Muscle layer of duodenum (tissue), 2 donors: ENCODE data around the gene FAT3.
A peak's percentile ranks its signal among the peaks of the same experiment; 100 is the strongest.

ENCODE experiments used
- H3K27ac ChIP-seq: one replicate; pipeline ENCODE4 v1.7.0; 2013; ENCODE audit warnings: mild to moderate bottlenecking, low read length
- H3K27me3 ChIP-seq: one replicate; pipeline ENCODE4 v1.7.0; 2013; ENCODE audit warnings: low read depth, mild to moderate bottlenecking, control low read depth, low read length
- H3K36me3 ChIP-seq, 2 donors: one replicate each; pipeline ENCODE4 v1.7.0; 2013; ENCODE audit warnings: low read length in 2 of 2, control low read depth in 1 of 2, mild to moderate bottlenecking in 1 of 2; ENCODE audit not compliant: insufficient read depth in 2 of 2, control insufficient read depth in 1 of 2
- H3K4me1 ChIP-seq, 2 donors: one replicate each; pipeline ENCODE4 v1.7.0; 2013; ENCODE audit warnings: low read length in 2 of 2, mild to moderate bottlenecking in 2 of 2, control low read depth in 1 of 2, moderate library complexity in 1 of 2; ENCODE audit not compliant: insufficient read depth in 2 of 2, control insufficient read depth in 1 of 2
- H3K4me3 ChIP-seq, 2 donors: one replicate each; pipeline ENCODE4 v1.7.0; 2013; ENCODE audit warnings: low read length in 2 of 2, low read depth in 1 of 2, mild to moderate bottlenecking in 1 of 2
- H3K9me3 ChIP-seq, 2 donors: one replicate each; pipeline ENCODE4 v1.7.0; 2013; ENCODE audit warnings: low read length in 2 of 2, control low read depth in 1 of 2, mild to moderate bottlenecking in 1 of 2; ENCODE audit not compliant: control insufficient read depth in 1 of 2
- donor health status: healthy.

The FAT3 gene

DNA sequence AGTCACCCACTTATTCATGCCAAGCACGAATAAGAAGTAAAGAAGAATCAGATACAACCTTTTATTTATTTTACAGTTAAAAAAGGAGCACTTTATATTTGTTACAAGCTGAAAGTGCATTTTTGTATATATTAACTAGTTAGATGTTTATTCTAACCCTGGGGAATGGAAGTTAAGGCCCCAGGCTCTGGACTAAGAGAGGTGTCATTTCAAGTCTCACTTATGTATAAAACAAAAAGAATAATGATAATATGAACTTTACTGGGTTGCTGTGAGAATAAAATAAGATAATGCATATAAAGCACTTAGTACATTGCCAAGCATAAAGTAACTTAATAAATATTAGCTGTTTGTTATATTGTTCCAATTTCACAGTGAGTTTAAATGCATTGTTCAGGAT is 12.1 kb upstream of the FAT3 start:
- H3K4me1 ChIP-seq: no peaks in the 10 kb centered on the region
- no peaks in the 10 kb centered on the region for H3K36me3 ChIP-seq
- no peak overlapping the region for H3K27ac ChIP-seq
- no peaks in the 10 kb centered on the region for H3K27me3 ChIP-seq
- no peak overlapping the region for H3K4me3 ChIP-seq
- no peaks in the 10 kb centered on the region for H3K9me3 ChIP-seq

DNA sequence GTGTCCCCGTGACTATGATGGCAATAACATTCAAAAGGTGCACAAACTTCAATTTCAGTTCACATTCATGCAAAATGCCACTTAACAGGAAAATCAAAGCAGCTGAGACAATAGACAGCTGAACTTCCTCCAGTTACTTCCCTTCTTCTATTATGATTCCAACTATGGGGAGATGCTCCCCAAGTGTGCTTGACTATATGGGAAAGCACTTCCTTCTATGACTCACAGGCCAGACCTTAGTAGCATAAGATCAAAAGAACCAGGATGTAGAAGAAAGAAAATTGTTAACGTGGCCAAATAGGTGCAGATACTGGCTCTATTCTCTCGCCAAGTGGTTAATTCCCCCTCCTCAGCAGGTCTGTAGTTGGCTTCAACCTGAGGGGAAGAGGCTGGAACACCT is 7.8 kb upstream of the FAT3 start:
- Histone ChIP-seq H3K4me1 (no peaks in the 10 kb centered on the region), H3K4me3 (no peak overlapping the region), H3K9me3 (no peaks in the 10 kb centered on the region), H3K36me3 (no peaks in the 10 kb centered on the region), H3K27me3 (no peaks in the 10 kb centered on the region), H3K27ac (no peak overlapping the region)

DNA sequence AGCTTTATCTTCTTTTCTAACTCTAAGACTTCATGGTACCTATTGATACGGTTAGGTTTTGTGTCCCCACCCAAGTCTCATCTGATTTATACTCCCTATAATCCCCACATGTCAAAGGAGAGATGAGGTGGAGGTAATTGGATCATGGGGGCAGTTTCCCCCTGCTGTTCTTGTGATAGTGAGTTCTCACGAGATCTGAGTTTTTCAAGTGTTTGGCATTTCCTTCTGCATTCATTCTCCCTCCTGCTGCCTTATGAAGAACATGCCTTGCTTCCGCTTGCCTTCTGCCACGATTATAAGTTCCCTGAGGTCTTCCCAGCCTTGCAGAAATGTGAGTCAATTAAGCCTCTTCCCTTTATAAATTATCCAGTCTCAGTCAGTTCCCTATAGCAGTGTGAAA is 5.1 kb upstream of the FAT3 start:
- H3K4me3 ChIP-seq: no peak overlapping the region
- no peaks in the 10 kb centered on the region for H3K9me3 ChIP-seq
- peaks cover 22% of the 10 kb centered on the region for H3K27me3 ChIP-seq
- no peak overlapping the region for H3K27ac ChIP-seq
- H3K4me1 ChIP-seq: peaks cover 0 to 7% of the 10 kb centered on the region in 2 donors
- no peaks in the 10 kb centered on the region for H3K36me3 ChIP-seq

GRCh38 chr11:92222701-92223100 is 1.9 kb upstream of the FAT3 start:
- Histone ChIP-seq H3K27me3 (peaks cover 28% of the 10 kb centered on the region), H3K4me1 (peaks cover 0 to 38% of the 10 kb centered on the region in 2 donors)

GRCh38 chr11:92224054-92224406 is 588 bp upstream of the FAT3 start:
- Histone ChIP-seq H3K4me3 (peak overlapping the region in 1 of 2 donors; percentile 72), H3K27ac (no peak overlapping the region)

More at GRCh38 chr11:92222701-92223100, 1.9 kb upstream of the FAT3 start:
- H3K9me3 ChIP-seq: no peaks in the 10 kb centered on the region
- no peaks in the 10 kb centered on the region for H3K36me3 ChIP-seq
- H3K27ac ChIP-seq: no peak overlapping the region
- no peak overlapping the region for H3K4me3 ChIP-seq

DNA sequence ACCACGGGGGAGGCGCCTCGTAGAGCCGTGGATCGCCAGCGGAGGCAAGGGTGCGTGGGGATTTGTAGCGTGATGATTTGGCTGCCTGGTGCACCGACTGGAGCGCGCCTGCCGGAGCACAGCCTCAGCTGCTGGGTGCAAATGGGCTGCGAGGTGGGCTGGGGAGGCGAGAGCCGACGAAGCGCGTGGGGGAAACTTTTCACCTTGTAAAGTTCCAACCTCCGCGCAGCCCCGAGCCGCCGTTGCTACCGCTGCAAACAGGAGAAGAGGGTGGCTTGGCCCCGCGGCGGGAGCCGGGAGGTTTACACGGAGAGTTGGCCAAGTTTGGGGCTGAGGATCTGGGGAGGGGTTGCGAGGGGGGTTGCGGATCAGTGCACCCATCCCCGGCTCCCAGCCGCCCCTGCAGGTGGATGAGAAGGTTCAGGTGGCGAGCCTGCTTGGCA is 528 bp downstream of the FAT3 start:
- H3K4me1 ChIP-seq: peaks cover 0 to 38% of the 10 kb centered on the region in 2 donors
- H3K27me3 ChIP-seq: peaks cover 38% of the 10 kb centered on the region
- no peak overlapping the region for H3K27ac ChIP-seq
- no peaks in the 10 kb centered on the region for H3K36me3 ChIP-seq
- H3K9me3 ChIP-seq: no peaks in the 10 kb centered on the region
- H3K4me3 ChIP-seq: peak overlapping the region; percentile 21 to 72

More at GRCh38 chr11:92224054-92224406, 588 bp upstream of the FAT3 start:
- Histone ChIP-seq H3K4me1 (peaks cover 0 to 38% of the 10 kb centered on the region in 2 donors), H3K27me3 (peaks cover 38% of the 10 kb centered on the region), H3K36me3 (no peaks in the 10 kb centered on the region), H3K9me3 (no peaks in the 10 kb centered on the region)

DNA sequence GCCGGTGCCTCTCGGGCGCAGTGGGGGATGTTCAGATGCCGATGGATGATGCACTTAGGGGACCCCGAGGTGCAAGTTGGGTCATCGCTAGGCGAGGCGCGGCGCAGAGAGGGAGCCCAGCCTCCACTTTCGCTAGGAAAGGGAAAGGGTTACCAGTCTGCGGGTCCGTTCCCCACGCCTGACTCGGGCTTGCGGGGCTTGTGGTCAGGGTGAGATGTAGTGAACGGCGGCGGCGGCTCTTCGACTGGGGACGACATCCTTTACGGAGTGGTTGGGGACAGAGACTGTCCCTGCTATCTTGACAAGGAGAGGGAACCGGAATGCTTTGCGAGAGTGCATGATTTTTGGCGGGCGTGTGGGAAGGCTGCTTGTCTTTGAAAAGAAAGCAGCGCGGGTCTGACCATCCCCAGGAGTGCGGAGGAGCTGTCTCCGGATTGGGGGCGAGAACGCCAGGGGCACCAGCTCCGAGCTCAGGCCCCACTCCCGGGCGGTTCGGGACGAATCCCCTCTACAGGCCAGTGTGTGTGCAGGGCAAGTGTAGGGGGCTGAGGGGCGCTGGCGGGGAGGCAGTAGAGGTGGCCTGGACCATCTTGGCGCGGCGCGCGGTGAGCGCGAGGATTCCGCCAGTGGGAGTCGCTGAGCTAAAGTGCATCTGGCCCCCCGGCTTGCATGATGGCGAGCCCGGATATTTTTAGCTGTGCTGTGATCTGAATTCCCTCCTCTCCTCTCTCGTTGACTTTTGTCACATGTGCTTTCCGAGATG is 1.1 kb downstream of the FAT3 start:
- Histone ChIP-seq H3K36me3 (no peaks in the 10 kb centered on the region), H3K9me3 (no peaks in the 10 kb centered on the region), H3K4me3 (peak overlapping the region; percentile 21 to 72), H3K27me3 (peaks cover 38% of the 10 kb centered on the region), H3K4me1 (peaks cover 0 to 38% of the 10 kb centered on the region in 2 donors), H3K27ac (no peak overlapping the region)

DNA sequence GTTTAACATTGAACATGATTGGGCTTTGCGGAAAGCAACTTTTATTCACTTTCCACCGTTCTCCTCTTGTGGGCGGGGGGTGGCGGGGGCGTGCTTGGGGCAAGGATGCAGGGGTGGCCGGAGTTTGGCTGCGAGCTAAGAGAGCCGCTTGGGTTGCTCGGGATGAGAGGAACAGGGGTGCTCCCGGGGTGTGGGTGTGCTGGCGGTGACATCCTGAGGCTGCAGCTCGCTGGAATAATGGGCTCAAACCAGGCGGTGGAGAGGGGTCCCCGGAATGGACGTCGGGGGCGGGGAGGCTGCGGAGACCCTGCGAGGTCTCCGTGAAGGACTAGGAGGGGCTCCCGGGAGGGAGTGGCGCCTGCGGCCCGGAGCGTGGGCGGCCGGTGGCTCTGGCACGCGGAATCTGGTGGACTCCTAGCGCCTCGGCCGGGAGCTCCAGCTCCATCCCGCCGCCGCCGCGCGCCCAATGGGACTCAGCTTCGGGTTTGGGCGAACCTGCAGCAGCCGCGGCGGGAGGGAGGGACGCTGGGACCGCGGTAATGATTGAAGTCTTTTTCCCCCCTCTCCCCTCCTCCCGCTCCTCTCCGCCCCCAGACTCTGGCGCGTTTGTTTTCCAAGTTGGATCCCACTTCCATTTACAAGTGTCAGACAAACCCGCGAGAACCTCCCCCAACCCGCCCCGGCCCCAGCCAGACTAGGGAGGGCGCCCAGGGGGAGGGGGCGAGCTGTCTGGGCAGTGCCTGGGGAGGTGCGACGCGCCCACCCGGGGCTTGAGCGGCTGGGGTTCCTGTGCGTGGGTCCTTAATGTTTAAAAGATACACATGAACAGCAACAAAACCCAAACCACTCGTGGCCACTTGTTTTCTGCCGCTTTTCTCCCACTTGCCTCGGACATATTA is 2.0 kb downstream of the FAT3 start:
- no peak overlapping the region for H3K27ac ChIP-seq
- peak overlapping the region; percentile 16 to 72 for H3K4me3 ChIP-seq

DNA sequence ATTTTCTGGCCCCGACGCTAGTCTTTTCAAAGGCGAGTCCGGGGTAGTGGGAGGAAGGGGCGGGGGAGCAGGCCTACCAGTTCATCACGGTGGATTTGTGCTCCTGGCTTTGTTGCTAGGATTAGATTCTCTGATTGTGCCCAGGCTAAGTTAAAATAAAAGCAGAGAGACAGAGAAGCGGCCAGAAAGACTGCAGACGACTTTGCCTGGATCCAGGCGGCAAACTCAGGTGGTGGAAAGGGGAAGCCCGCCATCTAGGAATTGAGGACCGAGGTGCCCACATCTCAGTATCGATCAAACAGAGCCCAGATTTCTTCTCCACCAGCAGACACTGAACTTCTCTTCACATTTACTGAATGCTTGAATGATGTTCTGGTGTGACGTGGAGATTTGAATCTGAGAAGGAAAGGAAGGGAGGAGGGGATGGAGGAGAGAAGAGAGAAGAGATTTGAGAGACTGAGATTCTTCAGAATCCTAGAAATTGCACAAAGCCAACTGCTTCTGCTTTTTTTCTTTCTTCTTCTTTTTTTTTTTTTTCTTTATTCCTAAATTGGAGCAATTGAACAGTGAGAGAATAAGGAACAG is 2.7 kb downstream of the FAT3 start:
- peaks cover 35% of the 10 kb centered on the region for H3K27me3 ChIP-seq
- peak overlapping the region in 1 of 2 donors; percentile 72 for H3K4me3 ChIP-seq

More for the DNA sequence above, 2.0 kb downstream of the FAT3 start:
- H3K27me3 ChIP-seq: peaks cover 38% of the 10 kb centered on the region
- H3K4me1 ChIP-seq: peaks cover 0 to 38% of the 10 kb centered on the region in 2 donors
- no peaks in the 10 kb centered on the region for H3K36me3 ChIP-seq
- H3K9me3 ChIP-seq: no peaks in the 10 kb centered on the region

DNA sequence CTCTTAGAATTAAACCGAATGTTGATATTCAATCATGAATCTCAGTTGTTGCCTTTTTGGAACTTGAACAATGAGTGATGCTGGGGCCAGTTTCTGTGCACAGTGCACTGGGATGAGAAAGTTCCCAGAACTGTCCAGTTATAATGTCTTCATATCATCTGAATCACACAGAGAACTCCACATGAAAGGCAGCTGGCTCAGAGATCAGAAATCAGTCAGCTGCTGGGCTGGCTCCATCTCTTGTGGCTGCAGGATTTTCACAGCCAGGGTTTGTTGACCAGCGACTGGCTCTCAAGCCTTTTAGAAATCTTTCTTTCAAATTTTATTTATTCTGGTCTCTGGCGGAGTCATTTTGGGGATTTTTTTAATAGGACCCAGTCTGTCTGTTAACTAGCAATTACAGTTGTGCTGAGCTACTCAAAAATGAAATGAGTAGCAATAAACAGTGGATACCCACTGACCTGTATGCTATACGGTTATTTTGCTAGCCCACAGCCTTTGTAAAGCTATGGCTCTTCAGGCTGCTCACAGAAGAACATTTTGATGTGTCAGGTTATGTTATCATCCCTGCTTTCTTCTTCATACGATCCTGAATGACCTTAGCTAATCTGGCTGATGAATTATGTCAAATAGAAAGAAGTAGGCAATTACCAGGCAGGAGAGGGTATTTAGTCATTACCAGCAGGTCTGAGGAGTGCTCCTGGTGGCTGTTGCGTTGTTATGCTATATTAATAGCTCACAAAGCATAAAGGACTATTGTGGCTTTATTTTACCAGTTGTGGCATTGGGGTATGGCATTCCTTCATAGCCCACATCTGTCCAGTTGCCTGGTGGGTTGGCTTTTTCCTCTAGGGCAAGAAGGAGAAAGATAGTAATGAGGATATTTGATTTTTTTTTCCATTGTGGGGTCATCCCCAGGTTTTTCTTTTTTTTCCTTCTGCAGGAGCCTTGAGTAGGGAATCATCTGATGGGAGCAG is 3.6 kb downstream of the FAT3 start:
- no peak overlapping the region for H3K27ac ChIP-seq

More for the DNA sequence above, 2.7 kb downstream of the FAT3 start:
- Histone ChIP-seq H3K4me1 (peaks cover 0 to 38% of the 10 kb centered on the region in 2 donors), H3K27ac (no peak overlapping the region), H3K9me3 (no peaks in the 10 kb centered on the region), H3K36me3 (no peaks in the 10 kb centered on the region)

More for the DNA sequence above, 3.6 kb downstream of the FAT3 start:
- Histone ChIP-seq H3K4me1 (peaks cover 0 to 38% of the 10 kb centered on the region in 2 donors), H3K9me3 (no peaks in the 10 kb centered on the region), H3K27me3 (peaks cover 25% of the 10 kb centered on the region), H3K36me3 (no peaks in the 10 kb centered on the region), H3K4me3 (no peak overlapping the region)
